Nephron progenitor cell (in vitro differentiated cells): ENCODE data around the gene FURIN.

Experiments used
- DNase-seq: peaks from one replicate; pipeline ENCODE4 v3.0.0; 2021
- H3K27ac Mint-ChIP-seq: 2 replicates; pipeline ENCODE4 v1.8.0; 2021; ENCODE audit warnings: mild to moderate bottlenecking, moderate library complexity, mixed read lengths
- H3K27me3 Mint-ChIP-seq: 2 replicates; pipeline ENCODE4 v1.8.0; 2021; ENCODE audit warnings: mild to moderate bottlenecking, low read depth, mixed read lengths; ENCODE audit not compliant: poor library complexity
- H3K36me3 Mint-ChIP-seq: 2 replicates; pipeline ENCODE4 v1.8.0; 2021; ENCODE audit warnings: low read depth, mixed read lengths
- H3K4me1 Mint-ChIP-seq: 2 replicates; pipeline ENCODE4 v1.8.0; 2021; ENCODE audit warnings: mixed read lengths
- H3K4me3 Mint-ChIP-seq: 2 replicates; pipeline ENCODE4 v1.8.0; 2021; ENCODE audit warnings: mild to moderate bottlenecking, moderate library complexity, mixed read lengths
- H3K9me3 Mint-ChIP-seq: 2 replicates; pipeline ENCODE4 v1.8.0; 2021; ENCODE audit warnings: mild to moderate bottlenecking, moderate library complexity, mixed read lengths
- TF ChIP-seq, protein P1 (sequence below): fragments of 200-600 bp; sonication (generic); IDR thresholded peaks from 2 replicates; pipeline ENCODE4 v1.5.0; 2021; ENCODE audit warnings: antibody characterized with exemption

The FURIN gene

DNA sequence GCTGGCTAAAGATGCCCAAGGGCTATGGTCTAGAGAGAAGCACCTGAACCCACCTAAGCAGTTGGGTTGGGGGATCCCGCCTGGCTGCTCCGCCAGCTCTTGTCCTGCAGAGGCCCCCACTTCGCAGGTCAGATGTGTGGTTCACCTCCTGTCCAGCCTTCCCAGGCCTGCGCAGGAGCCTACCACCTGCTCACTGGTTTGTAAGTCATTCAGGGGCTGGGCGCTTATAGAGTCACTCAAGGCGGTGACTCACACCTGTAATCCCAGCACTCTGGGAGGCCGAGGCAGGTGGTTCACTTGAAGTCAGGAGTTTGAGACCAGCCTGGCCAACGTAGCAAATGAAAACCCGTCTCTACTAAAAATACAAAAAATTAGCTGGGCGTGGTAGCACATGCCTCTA, 3.9 kb upstream of the FURIN start:
- Mint-ChIP-seq H3K4me1 (peaks cover 60% of the 10 kb centered on the region), H3K9me3 (no peaks in the 10 kb centered on the region), H3K27me3 (no peaks in the 10 kb centered on the region), H3K4me3 (no peak overlapping the region), H3K36me3 (no peaks in the 10 kb centered on the region), H3K27ac (no peak overlapping the region)
- TF ChIP-seq, protein P1, sequence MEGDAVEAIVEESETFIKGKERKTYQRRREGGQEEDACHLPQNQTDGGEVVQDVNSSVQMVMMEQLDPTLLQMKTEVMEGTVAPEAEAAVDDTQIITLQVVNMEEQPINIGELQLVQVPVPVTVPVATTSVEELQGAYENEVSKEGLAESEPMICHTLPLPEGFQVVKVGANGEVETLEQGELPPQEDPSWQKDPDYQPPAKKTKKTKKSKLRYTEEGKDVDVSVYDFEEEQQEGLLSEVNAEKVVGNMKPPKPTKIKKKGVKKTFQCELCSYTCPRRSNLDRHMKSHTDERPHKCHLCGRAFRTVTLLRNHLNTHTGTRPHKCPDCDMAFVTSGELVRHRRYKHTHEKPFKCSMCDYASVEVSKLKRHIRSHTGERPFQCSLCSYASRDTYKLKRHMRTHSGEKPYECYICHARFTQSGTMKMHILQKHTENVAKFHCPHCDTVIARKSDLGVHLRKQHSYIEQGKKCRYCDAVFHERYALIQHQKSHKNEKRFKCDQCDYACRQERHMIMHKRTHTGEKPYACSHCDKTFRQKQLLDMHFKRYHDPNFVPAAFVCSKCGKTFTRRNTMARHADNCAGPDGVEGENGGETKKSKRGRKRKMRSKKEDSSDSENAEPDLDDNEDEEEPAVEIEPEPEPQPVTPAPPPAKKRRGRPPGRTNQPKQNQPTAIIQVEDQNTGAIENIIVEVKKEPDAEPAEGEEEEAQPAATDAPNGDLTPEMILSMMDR, result no peak
- DNase-seq, result no peak

- no peaks in the 10 kb centered on the region for H3K27me3 Mint-ChIP-seq
- no peaks in the 10 kb centered on the region for H3K36me3 Mint-ChIP-seq
- DNase-seq, result no peak
- no peaks in the 10 kb centered on the region for H3K9me3 Mint-ChIP-seq
- H3K4me1 Mint-ChIP-seq, result peaks cover 67% of the 10 kb centered on the region
- TF ChIP-seq, protein P1, result no peak
- no peak overlapping the region for H3K27ac Mint-ChIP-seq
- H3K4me3 Mint-ChIP-seq, result no peak overlapping the region
Measured at GRCh38 chr15:90865702-90866101, 2.7 kb upstream of the FURIN start.

GRCh38 chr15:90866161-90866715, 2.1 kb upstream of the FURIN start:
- DNase-seq, result no peak
- Mint-ChIP-seq H3K4me3 (no peak overlapping the region), H3K27ac (no peak overlapping the region), H3K4me1 (peaks cover 70% of the 10 kb centered on the region), H3K36me3 (no peaks in the 10 kb centered on the region), H3K27me3 (no peaks in the 10 kb centered on the region), H3K9me3 (no peaks in the 10 kb centered on the region)
- TF ChIP-seq, protein P1, result no peak

DNA sequence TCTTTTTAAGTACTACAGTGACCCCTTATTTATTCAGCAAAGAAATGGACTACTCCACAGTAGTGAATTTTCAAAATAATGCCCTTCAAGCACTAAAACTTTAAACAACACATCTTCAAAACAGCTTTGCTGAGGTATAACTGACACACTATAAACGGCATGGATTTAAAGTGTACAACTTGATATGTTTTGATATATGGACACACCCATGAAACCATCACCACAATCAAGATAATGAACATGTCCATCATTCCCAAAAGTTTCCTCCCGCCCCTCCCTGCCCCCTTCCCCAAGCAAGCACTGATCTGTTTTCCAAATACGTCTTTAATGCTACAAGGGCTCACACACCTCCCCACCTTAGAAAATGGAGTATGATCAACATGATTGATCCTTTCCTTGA, 1.6 kb upstream of the FURIN start:
- H3K4me1 Mint-ChIP-seq, result peaks cover 70% of the 10 kb centered on the region
- no peak for DNase-seq
- no peak overlapping the region for H3K27ac Mint-ChIP-seq
- H3K36me3 Mint-ChIP-seq, result no peaks in the 10 kb centered on the region
- H3K9me3 Mint-ChIP-seq, result no peaks in the 10 kb centered on the region
- TF ChIP-seq, protein P1, result no peak
- H3K4me3 Mint-ChIP-seq, result no peak overlapping the region
- H3K27me3 Mint-ChIP-seq, result no peaks in the 10 kb centered on the region

GRCh38 chr15:90869140-90869541, 753 bp downstream of the FURIN start:
- TF ChIP-seq, protein P1, result no peak
- no peaks in the 10 kb centered on the region for H3K36me3 Mint-ChIP-seq
- no peaks in the 10 kb centered on the region for H3K9me3 Mint-ChIP-seq
- H3K4me1 Mint-ChIP-seq, result peaks cover 76% of the 10 kb centered on the region
- H3K27me3 Mint-ChIP-seq, result peaks cover 3% of the 10 kb centered on the region
- H3K4me3 Mint-ChIP-seq, result peak overlapping the region; percentile 87
- no peak for DNase-seq
- no peak overlapping the region for H3K27ac Mint-ChIP-seq

DNA sequence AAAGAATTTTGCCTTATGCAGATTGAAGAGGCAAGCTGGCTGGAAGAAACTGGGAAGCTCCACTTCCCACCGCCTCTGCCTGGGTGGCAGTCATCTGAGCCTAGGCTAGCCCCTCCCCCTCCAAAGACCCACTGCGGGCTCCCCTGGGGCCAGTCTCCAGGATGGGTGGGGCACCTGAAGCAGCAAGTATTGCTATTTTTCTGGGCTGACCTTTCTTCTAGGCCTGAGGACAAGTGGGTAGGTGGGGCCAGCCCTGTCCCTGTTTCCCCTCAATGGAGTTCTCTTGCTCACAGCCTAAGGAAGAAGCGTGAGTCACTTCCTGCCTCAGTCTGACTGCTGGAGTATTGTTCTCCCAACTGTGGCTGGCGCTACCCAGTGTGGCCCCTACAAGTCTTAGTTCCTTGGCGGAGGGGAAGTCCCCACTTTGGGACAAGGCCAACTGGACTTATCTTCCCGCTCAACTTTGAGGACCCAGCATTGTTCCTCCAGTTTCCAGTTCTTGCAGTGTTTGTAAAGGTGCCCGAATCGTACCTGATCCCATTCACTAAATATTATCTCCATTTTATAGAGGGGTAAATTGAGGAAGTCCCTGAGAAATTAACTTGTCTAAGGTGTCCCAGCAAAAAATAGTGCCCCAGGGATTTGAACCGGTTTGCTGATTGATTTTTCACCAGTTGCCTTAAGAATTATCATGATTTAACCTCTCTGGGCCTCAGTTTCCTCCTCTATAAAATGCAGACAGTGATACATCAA, 1.4 kb downstream of the FURIN start:
- Mint-ChIP-seq H3K27ac (no peak overlapping the region), H3K4me3 (peak overlapping the region; percentile 87), H3K4me1 (peaks cover 82% of the 10 kb centered on the region), H3K36me3 (no peaks in the 10 kb centered on the region), H3K27me3 (peaks cover 3% of the 10 kb centered on the region), H3K9me3 (no peaks in the 10 kb centered on the region)
- DNase-seq, result peak; percentile 60
- TF ChIP-seq, protein P1, result no peak
